ENCODE results near the gene HMCN1. TPM values are rescaled to one million over a fixed set of nuclear protein-coding genes. Genes with fewer than 3 reads are reported as not detected.

HMCN1 gene
- total RNA-seq, 5 donors from 2014 or later (not counting 1 experiment from before 2014, with no cell fraction given): 0.05 to 0.23 (median 0.16) TPM

DNA sequence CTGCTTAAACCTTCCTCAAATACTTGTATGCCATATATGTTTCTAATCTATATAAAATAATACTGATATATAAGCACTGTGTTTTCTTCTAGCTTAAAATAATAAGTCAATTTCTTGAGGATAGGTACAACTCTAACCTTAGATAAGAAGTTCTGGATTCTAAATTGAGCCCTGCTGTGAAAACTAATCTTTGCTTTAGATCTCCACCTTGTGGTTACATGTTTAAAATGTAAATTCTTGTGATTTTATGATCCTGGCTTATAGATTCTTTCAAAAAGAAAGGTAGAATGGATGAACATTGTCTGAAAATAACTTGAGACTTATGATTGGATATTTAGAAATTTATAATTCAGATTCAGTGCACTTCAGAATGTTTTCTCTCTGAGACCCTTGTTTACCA is 38.9 kb upstream of the HMCN1 start:
- Histone ChIP-seq H3K4me3 (ENCODE audit: control insufficient read depth in 1 of 2, extremely low read depth in 1 of 2, low read length in 1 of 2) (no peak overlapping the region), H3K27ac (ENCODE audit: low read length) (no peak overlapping the region), H3K9me3 (no peaks in the 10 kb centered on the region), H3K4me1 (ENCODE audit: control insufficient read depth in 1 of 2, extremely low read depth in 1 of 2, insufficient read depth in 2 of 2, low read length in 2 of 2) (peaks cover 11 to 20% of the 10 kb centered on the region in 2 experiments), H3K27me3 (replicated peaks in 1 of 2; ENCODE audit: control insufficient read depth in 2 of 2, extremely low read depth in 1 of 2, insufficient read depth in 2 of 2, low read length in 1 of 2) (no peaks in the 10 kb centered on the region), H3K36me3 (ENCODE audit: control insufficient read depth in 2 of 2, extremely low read depth in 1 of 2, insufficient read depth in 1 of 2, low read length in 1 of 2) (no peaks in the 10 kb centered on the region)
- ATAC-seq (replicated peaks in 1 of 4) (peak in 2 of 4 experiments; percentile 32 to 51), DNase-seq (peak in 1 of 35 experiments; percentile 42)
- Mint-ChIP-seq H3K27ac (peak overlapping the region in 1 of 2 donors; percentile 19), H3K36me3 (no peaks in the 10 kb centered on the region), H3K27me3 (peaks cover 9 to 13% of the 10 kb centered on the region in 2 donors), H3K4me3 (no peak overlapping the region), H3K4me1 (peaks cover 19 to 23% (median 21%) of the 10 kb centered on the region in 3 donors), H3K9me3 (no peaks in the 10 kb centered on the region)
- ChIA-PET POLR2A (no interaction called here), CTCF (interaction anchor here (0.6 to 1.7 kb wide), 9 partner anchors 15 to 890 kb away, joined by 3 to 11 read pairs (median 4); partner anchors contain the start of gene IVNS1ABP (in 1 of the 2))

- CTCF ChIA-PET: interaction anchor here in 1 of 2 donors (0.9 to 1.0 kb wide), 2 partner anchors 100 to 459 kb away, joined by 3 read pairs; no protein-coding TSS in a partner anchor
- Histone ChIP-seq H3K9me3 (no peaks in the 10 kb centered on the region), H3K27ac (ENCODE audit: low read length) (no peak overlapping the region), H3K4me3 (ENCODE audit: control insufficient read depth in 1 of 2, extremely low read depth in 1 of 2, low read length in 1 of 2) (no peak overlapping the region), H3K4me1 (ENCODE audit: control insufficient read depth in 1 of 2, extremely low read depth in 1 of 2, insufficient read depth in 2 of 2, low read length in 2 of 2) (peaks cover 11 to 20% of the 10 kb centered on the region in 2 experiments), H3K27me3 (replicated peaks in 1 of 2; ENCODE audit: control insufficient read depth in 2 of 2, extremely low read depth in 1 of 2, insufficient read depth in 2 of 2, low read length in 1 of 2) (no peaks in the 10 kb centered on the region), H3K36me3 (ENCODE audit: control insufficient read depth in 2 of 2, extremely low read depth in 1 of 2, insufficient read depth in 1 of 2, low read length in 1 of 2) (no peaks in the 10 kb centered on the region)
- no peak overlapping the region for H3K27ac Mint-ChIP-seq
- H3K4me3 Mint-ChIP-seq: no peak overlapping the region
- H3K27me3 Mint-ChIP-seq: peaks cover 18 to 22% of the 10 kb centered on the region in 2 donors
- no peaks in the 10 kb centered on the region for H3K9me3 Mint-ChIP-seq
- 94% methylated on average over 4 of the region's 4 CpGs for WGBS (ENCODE audit: insufficient coverage)
- no peak for DNase-seq
- H3K36me3 Mint-ChIP-seq: no peaks in the 10 kb centered on the region
- no peak for ATAC-seq (replicated peaks in 1 of 4)
- POLR2A ChIA-PET: interaction anchor here in 1 of 2 donors (0.6 kb wide), 1 partner anchor 11 kb away, joined by 3 read pairs; no protein-coding TSS in a partner anchor
- peaks cover 19 to 29% (median 27%) of the 10 kb centered on the region in 3 donors for H3K4me1 Mint-ChIP-seq
These were observed 37.6 kb upstream of the HMCN1 start for GRCh38 chr1:185696422-185697150.

- no peak for DNase-seq
- H3K27me3 Mint-ChIP-seq: peaks cover 20 to 26% of the 10 kb centered on the region in 2 donors
- Histone ChIP-seq H3K4me3 (ENCODE audit: control insufficient read depth in 1 of 2, extremely low read depth in 1 of 2, low read length in 1 of 2) (no peak overlapping the region), H3K4me1 (ENCODE audit: control insufficient read depth in 1 of 2, extremely low read depth in 1 of 2, insufficient read depth in 2 of 2, low read length in 2 of 2) (peaks cover 0 to 6% of the 10 kb centered on the region in 2 experiments), H3K27me3 (replicated peaks in 1 of 2; ENCODE audit: control insufficient read depth in 2 of 2, extremely low read depth in 1 of 2, insufficient read depth in 2 of 2, low read length in 1 of 2) (no peaks in the 10 kb centered on the region), H3K36me3 (ENCODE audit: control insufficient read depth in 2 of 2, extremely low read depth in 1 of 2, insufficient read depth in 1 of 2, low read length in 1 of 2) (no peaks in the 10 kb centered on the region), H3K9me3 (no peaks in the 10 kb centered on the region), H3K27ac (ENCODE audit: low read length) (no peak overlapping the region)
- H3K36me3 Mint-ChIP-seq: no peaks in the 10 kb centered on the region
- ChIA-PET POLR2A (no interaction called here), CTCF (no interaction called here)
- H3K4me3 Mint-ChIP-seq: no peak overlapping the region
- WGBS (ENCODE audit: insufficient coverage): 88% methylated on average over 2 of the region's 4 CpGs
- no peak overlapping the region for H3K27ac Mint-ChIP-seq
- no peak for ATAC-seq (replicated peaks in 1 of 4)
- peaks cover 6 to 16% (median 11%) of the 10 kb centered on the region in 3 donors for H3K4me1 Mint-ChIP-seq
- no peaks in the 10 kb centered on the region for H3K9me3 Mint-ChIP-seq
These were observed 34.3 kb upstream of the HMCN1 start for GRCh38 chr1:185699874-185700273.

- H3K4me1 ChIP-seq (ENCODE audit: control insufficient read depth in 1 of 2, extremely low read depth in 1 of 2, insufficient read depth in 2 of 2, low read length in 2 of 2): peaks cover 0 to 3% of the 10 kb centered on the region in 2 experiments
- CTCF ChIA-PET: no interaction called here
- 55% methylated on average over 2 of the region's 2 CpGs for WGBS (ENCODE audit: insufficient coverage)
- Mint-ChIP-seq H3K27me3 (peaks cover 22 to 30% of the 10 kb centered on the region in 2 donors), H3K27ac (no peak overlapping the region), H3K4me3 (no peak overlapping the region), H3K9me3 (no peaks in the 10 kb centered on the region), H3K4me1 (peaks cover 0 to 11% (median 7%) of the 10 kb centered on the region in 3 donors), H3K36me3 (no peaks in the 10 kb centered on the region)
- POLR2A ChIA-PET: no interaction called here
- DNase-seq (no peak), ATAC-seq (replicated peaks in 1 of 4) (no peak)
- H3K36me3 ChIP-seq (ENCODE audit: control insufficient read depth in 2 of 2, extremely low read depth in 1 of 2, insufficient read depth in 1 of 2, low read length in 1 of 2): no peaks in the 10 kb centered on the region
- H3K27ac ChIP-seq (ENCODE audit: low read length): no peak overlapping the region
- no peaks in the 10 kb centered on the region for H3K27me3 ChIP-seq (replicated peaks in 1 of 2; ENCODE audit: control insufficient read depth in 2 of 2, extremely low read depth in 1 of 2, insufficient read depth in 2 of 2, low read length in 1 of 2)
- no peaks in the 10 kb centered on the region for H3K9me3 ChIP-seq
- H3K4me3 ChIP-seq (ENCODE audit: control insufficient read depth in 1 of 2, extremely low read depth in 1 of 2, low read length in 1 of 2): no peak overlapping the region
These were observed 32.5 kb upstream of the HMCN1 start for GRCh38 chr1:185701650-185702049.

GRCh38 chr1:185704181-185704580 is 30.0 kb upstream of the HMCN1 start:
- H3K4me3 Mint-ChIP-seq: no peak overlapping the region
- no CpG with 5 or more reads among the region's 3 CpGs for WGBS (ENCODE audit: insufficient coverage)
- peaks cover 0 to 11% (median 7%) of the 10 kb centered on the region in 3 donors for H3K4me1 Mint-ChIP-seq
- ATAC-seq (replicated peaks in 1 of 4): no peak
- H3K9me3 Mint-ChIP-seq: peaks cover 0 to 4% (median 0%) of the 10 kb centered on the region in 3 donors
- H3K27me3 Mint-ChIP-seq: peaks cover 33 to 35% of the 10 kb centered on the region in 2 donors
- no peak overlapping the region for H3K27ac Mint-ChIP-seq
- no peaks in the 10 kb centered on the region for H3K36me3 Mint-ChIP-seq
- H3K4me3 ChIP-seq (ENCODE audit: control insufficient read depth in 1 of 2, extremely low read depth in 1 of 2, low read length in 1 of 2): no peak overlapping the region
- CTCF ChIA-PET: no interaction called here
- no peak overlapping the region for H3K27ac ChIP-seq (ENCODE audit: low read length)
- DNase-seq: no peak
- H3K9me3 ChIP-seq: no peaks in the 10 kb centered on the region
- H3K36me3 ChIP-seq (ENCODE audit: control insufficient read depth in 2 of 2, extremely low read depth in 1 of 2, insufficient read depth in 1 of 2, low read length in 1 of 2): no peaks in the 10 kb centered on the region
- POLR2A ChIA-PET: interaction anchor here in 1 of 2 donors (0.6 kb wide), 1 partner anchor 137 kb away, joined by 3 read pairs; no protein-coding TSS in a partner anchor
- H3K4me1 ChIP-seq (ENCODE audit: control insufficient read depth in 1 of 2, extremely low read depth in 1 of 2, insufficient read depth in 2 of 2, low read length in 2 of 2): peaks cover 0 to 3% of the 10 kb centered on the region in 2 experiments
- H3K27me3 ChIP-seq (replicated peaks in 1 of 2; ENCODE audit: control insufficient read depth in 2 of 2, extremely low read depth in 1 of 2, insufficient read depth in 2 of 2, low read length in 1 of 2): no peaks in the 10 kb centered on the region

DNA sequence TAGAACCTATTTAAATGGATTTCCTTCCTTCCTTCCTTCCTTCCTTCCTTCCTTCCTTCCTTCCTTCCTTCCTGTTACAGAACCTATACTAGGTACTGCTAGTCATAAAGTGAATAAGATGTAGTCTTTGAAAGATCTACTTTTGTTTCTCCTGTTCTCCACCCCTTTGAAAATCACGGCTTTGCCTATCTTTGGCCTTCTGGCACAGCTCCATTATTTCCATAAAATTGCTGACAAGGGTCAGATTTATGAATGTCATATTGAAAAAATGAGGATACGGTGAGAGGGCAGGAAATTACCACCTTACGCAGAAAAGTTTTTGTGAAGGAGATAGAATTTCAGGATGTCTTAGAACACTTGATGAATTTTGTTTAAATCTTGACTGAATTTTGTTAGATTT is 18.1 kb upstream of the HMCN1 start:
- Mint-ChIP-seq H3K36me3 (no peaks in the 10 kb centered on the region), H3K27ac (no peak overlapping the region), H3K4me1 (no peaks in the 10 kb centered on the region), H3K27me3 (peaks cover 10 to 21% of the 10 kb centered on the region in 2 donors), H3K9me3 (peaks cover 0 to 3% (median 0%) of the 10 kb centered on the region in 3 donors), H3K4me3 (no peak overlapping the region)
- H3K36me3 ChIP-seq (ENCODE audit: control insufficient read depth in 2 of 2, extremely low read depth in 1 of 2, insufficient read depth in 1 of 2, low read length in 1 of 2): no peaks in the 10 kb centered on the region
- H3K27ac ChIP-seq (ENCODE audit: low read length): no peak overlapping the region
- no peaks in the 10 kb centered on the region for H3K4me1 ChIP-seq (ENCODE audit: control insufficient read depth in 1 of 2, extremely low read depth in 1 of 2, insufficient read depth in 2 of 2, low read length in 2 of 2)
- WGBS (ENCODE audit: insufficient coverage): 80% methylated on average over 1 of the region's 3 CpGs
- H3K27me3 ChIP-seq (replicated peaks in 1 of 2; ENCODE audit: control insufficient read depth in 2 of 2, extremely low read depth in 1 of 2, insufficient read depth in 2 of 2, low read length in 1 of 2): peaks cover 0 to 3% of the 10 kb centered on the region in 2 experiments
- ChIA-PET CTCF (no interaction called here), POLR2A (no interaction called here)
- ATAC-seq (replicated peaks in 1 of 4) (no peak), DNase-seq (no peak)
- no peaks in the 10 kb centered on the region for H3K9me3 ChIP-seq
- H3K4me3 ChIP-seq (ENCODE audit: control insufficient read depth in 1 of 2, extremely low read depth in 1 of 2, low read length in 1 of 2): no peak overlapping the region

All from T-cell (primary cell).